Activated T-cell treated with anti-CD3 and anti-CD28 coated beads for 4 hours (primary cell): ENCODE data around the gene KRTAP6-3.

Source experiments
- DNase-seq: peaks from one replicate; pipeline ENCODE4 v3.0.0-alpha.2; 2020

Gene KRTAP6-3

DNA sequence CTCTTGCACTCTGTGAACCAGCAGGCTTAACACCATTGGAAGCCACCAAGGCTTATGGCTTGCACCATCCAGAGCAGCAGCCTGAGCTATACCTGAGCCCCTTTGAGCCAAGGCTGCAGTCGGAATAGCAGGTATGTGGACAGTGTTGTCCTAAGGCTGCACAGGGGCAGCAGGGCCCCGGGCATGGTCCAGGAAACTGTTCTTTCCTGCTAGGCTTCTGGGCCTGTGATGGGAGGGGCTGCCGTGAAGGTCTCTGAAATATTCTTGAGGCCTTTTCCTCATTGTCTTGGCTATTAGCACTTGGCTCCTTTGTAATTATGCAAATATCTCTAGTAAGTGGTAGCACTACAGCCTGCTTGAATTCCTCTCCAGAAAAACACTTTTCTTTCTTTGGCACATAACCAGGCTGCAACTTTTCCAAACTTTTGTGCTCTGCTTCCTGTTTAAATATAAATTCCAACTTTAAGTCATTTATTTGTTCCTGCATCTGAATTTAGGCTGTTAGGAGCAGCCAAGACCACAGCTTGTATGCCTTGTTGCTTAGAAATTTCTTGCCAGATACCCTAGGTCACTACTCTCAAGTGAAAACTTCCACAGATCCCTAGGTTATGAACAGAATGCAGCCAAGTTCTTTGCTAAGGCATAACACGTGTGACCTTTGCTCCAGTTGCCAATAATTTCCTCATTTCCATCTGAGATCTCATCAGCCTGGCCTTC is 33.4 kb downstream of the KRTAP6-3 start:
- DNase-seq: no peak

DNA sequence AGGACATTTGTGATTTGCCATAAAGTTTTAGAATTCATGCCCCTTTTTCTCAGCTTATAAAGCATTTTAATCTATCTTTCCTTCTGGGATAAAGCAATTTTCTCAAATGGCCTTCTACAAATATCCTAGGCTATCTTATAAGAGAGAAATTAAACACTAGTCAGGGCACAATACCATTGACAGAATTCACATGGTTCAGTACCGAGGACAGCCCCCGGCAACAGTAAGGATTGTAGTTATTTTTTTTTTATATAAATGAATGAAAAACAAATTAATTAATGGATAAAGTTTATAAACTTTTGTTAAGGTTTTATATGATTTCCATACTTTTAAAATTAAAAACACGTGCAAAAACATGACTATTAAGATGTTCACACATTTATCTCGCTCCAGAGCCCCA is 35.9 kb downstream of the KRTAP6-3 start:
- no peak for DNase-seq

- DNase-seq: no peak
Measured at GRCh38 chr21:30629200-30629599, 37.0 kb downstream of the KRTAP6-3 start.

DNA sequence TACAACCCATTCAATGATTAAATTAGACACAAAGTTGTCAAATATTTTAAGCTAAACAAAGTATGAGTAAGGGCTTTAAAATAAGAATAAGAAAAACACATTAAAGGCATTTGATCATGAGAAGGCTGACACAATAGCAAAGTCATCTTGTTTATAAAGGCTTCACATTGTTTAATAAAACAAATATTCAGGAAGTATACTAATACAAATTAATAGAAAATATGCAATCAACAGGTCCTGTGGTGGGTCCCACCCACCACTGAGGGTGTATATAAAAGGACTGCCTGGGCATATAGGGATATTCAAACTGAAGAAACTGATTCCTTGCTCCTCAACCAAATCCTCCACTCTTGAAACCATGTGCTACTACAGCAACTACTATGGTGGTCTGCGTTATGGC is 42.7 kb downstream of the KRTAP6-3 start, which contains the start of gene KRTAP20-2:
TSS of gene KRTAP20-2 (plus strand) at position 301 of the 400 bp plus-strand sequence. CDS start at position 359, 58 bp downstream.
- no peak for DNase-seq

DNA sequence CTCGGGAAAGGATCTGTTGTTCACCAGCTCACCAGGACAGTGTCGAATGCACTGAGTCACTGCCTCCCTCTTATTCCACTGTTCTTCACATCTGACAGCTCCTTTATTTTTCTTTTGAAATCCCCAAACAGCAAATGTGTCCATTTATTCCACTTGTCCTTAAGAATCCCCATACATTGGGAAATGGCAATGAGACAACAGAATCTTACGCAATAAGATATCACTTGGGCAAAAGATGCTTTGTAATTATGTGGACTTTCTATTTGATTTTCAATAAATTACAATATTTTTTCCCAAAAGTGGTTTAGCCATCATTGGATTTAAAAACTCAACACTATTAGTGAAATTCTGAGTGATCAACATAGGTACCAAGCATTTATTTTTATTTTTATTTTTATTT is 46.4 kb downstream of the KRTAP6-3 start:
- DNase-seq: no peak

DNA sequence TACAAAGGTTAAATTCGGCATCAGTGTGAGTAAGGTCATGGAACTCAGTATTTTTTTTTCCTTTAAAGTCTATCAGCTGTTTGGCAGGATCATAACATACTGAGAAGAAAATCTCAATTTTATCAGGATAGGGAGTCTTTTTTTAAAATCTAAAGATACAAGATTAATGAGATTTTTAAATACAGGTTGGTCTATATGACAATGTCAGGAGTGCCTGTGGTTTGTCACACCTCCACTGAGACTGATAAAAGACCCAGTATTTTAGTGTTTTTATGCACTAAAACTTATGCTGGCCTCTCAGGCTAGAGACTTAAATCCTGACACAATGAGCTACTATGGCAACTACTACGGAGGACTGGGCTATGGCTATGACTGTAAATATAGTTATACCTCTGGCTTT is 50.3 kb downstream of the KRTAP6-3 start, which contains the start of gene KRTAP20-3:
TSS of gene KRTAP20-3 (plus strand) at position 301 of the 400 bp plus-strand sequence.
- no peak for DNase-seq
